Measurements from ENCODE around the gene CPZ.

CPZ gene

GRCh38 chr4:8656185-8656517, 63.6 kb downstream of the CPZ start:
- CTCF ChIA-PET = no interaction called here
- no peak for DNase-seq (ENCODE audit: extremely low spot score)
- POLR2A ChIA-PET = no interaction called here
- no peak for TF ChIP-seq CTCF (IDR thresholded peaks at IDR 0.05; ENCODE audit: control extremely low read depth, extremely low read depth, low read depth, missing control alignments)

GRCh38 chr4:8656711-8657380, 64.3 kb downstream of the CPZ start:
- no peak for TF ChIP-seq CTCF (IDR thresholded peaks at IDR 0.05; ENCODE audit: control extremely low read depth, extremely low read depth, low read depth, missing control alignments)
- DNase-seq (ENCODE audit: extremely low spot score) = no peak
- ChIA-PET CTCF (no interaction called here), POLR2A (no interaction called here)

GRCh38 chr4:8657381-8658088, 65.0 kb downstream of the CPZ start:
- POLR2A ChIA-PET = no interaction called here
- TF ChIP-seq CTCF (IDR thresholded peaks at IDR 0.05; ENCODE audit: control extremely low read depth, extremely low read depth, low read depth, missing control alignments) = no peak
- no peak for DNase-seq (ENCODE audit: extremely low spot score)
- CTCF ChIA-PET = no interaction called here

- POLR2A ChIA-PET = no interaction called here
- no peak for DNase-seq (ENCODE audit: extremely low spot score)
- no peak for TF ChIP-seq CTCF (IDR thresholded peaks at IDR 0.05; ENCODE audit: control extremely low read depth, extremely low read depth, low read depth, missing control alignments)
- CTCF ChIA-PET = interaction anchor here (0.6 to 1.4 kb wide), 3 partner anchors 9 to 255 kb away, joined by 3 read pairs; no protein-coding TSS in a partner anchor
These were observed 70.2 kb downstream of the CPZ start for GRCh38 chr4:8662776-8663175.

GRCh38 chr4:8664031-8664805, 71.7 kb downstream of the CPZ start:
- TF ChIP-seq CTCF (IDR thresholded peaks at IDR 0.05; ENCODE audit: control extremely low read depth, extremely low read depth, low read depth, missing control alignments) = no peak
- POLR2A ChIA-PET = no interaction called here
- no peak for DNase-seq (ENCODE audit: extremely low spot score)
- CTCF ChIA-PET = no interaction called here

- no peak for TF ChIP-seq CTCF (IDR thresholded peaks at IDR 0.05; ENCODE audit: control extremely low read depth, extremely low read depth, low read depth, missing control alignments)
- DNase-seq (ENCODE audit: extremely low spot score) = no peak
- CTCF ChIA-PET = no interaction called here
- POLR2A ChIA-PET = no interaction called here
These were observed 72.4 kb downstream of the CPZ start for GRCh38 chr4:8664976-8665375.
